Ishikawa (cell line): ENCODE data around the gene TBC1D32.

Experiments used
- NFIC ChIP-seq: IDR thresholded peaks from 2 replicates; pipeline ENCODE4 v1.6.1; 2012
- REST ChIP-seq: IDR thresholded peaks from 2 replicates; pipeline ENCODE4 v1.6.1; 2012; ENCODE audit warnings: low read depth, mild to moderate bottlenecking
- TAF1 ChIP-seq: IDR thresholded peaks from 2 replicates; pipeline ENCODE4 v1.6.1; 2012; ENCODE audit warnings: low read depth, mild to moderate bottlenecking
- TCF12 ChIP-seq: IDR thresholded peaks from 2 replicates; pipeline ENCODE4 v1.6.1; 2012; ENCODE audit warnings: low read depth
- YY1 ChIP-seq: IDR thresholded peaks from 2 replicates; pipeline ENCODE4 v1.6.1; 2012; ENCODE audit warnings: low read depth

GRCh38 chr6:121064345-121064744 lies 269.9 kb downstream of the TBC1D32 start:
- TF ChIP-seq TAF1 (no peak), NFIC (no peak), REST (no peak), YY1 (no peak), TCF12 (no peak)
